ENCODE measurements around the gene BORCS5.

- TF ChIP-seq CTCF (IDR thresholded peaks at IDR 0.05) (peak; percentile 59 to 84 (median 70)), POLR2A (IDR thresholded peaks at IDR 0.05) (no peak)
Observed at GRCh38 chr12:12334367-12335040, 22.4 kb upstream of the BORCS5 start.

Measured in body of pancreas (tissue), 4 donors.